HG03571 (cell line): ENCODE data around the gene GAGE12D.
"Not testable (repeated sequence)": the region's sequence is repeated elsewhere in the genome, so short reads cannot be mapped to it uniquely, and the experiment has no call there.

ENCODE experiments used
- ATAC-seq: cut with Tn5 transposase; IDR thresholded peaks from one replicate; pipeline ENCODE4 v1.9.1; 2021; ENCODE audit not compliant: unreplicated experiment

Gene GAGE12D, protein sequence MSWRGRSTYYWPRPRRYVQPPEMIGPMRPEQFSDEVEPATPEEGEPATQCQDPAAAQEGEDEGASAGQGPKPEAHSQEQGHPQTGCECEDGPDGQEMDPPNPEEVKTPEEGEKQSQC

DNA sequence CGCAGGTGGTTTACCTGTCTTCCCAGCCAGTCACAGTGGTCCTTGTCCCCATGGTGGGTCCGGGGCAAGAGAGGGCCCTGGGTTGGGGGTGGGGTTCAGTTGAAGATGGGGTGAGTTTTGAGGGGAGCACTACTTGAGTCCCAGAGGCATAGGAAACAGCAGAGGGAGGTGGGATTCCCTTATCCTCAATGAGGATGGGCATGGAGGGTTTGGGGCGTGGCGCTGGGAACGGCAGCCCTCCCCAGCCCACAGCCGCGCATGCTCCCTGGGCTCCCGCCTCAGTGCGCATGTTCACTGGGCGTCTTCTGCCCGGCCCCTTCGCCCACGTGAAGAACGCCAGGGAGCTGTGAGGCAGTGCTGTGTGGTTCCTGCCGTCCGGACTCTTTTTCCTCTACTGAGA lies at the start of gene GAGE12D:
Gene GAGE12D, plus strand, starts transcription at position 301 of the 400 bp plus-strand sequence. CDS start 1,155 bp downstream, outside the sequence.
- ATAC-seq = not testable (repeated sequence)

DNA sequence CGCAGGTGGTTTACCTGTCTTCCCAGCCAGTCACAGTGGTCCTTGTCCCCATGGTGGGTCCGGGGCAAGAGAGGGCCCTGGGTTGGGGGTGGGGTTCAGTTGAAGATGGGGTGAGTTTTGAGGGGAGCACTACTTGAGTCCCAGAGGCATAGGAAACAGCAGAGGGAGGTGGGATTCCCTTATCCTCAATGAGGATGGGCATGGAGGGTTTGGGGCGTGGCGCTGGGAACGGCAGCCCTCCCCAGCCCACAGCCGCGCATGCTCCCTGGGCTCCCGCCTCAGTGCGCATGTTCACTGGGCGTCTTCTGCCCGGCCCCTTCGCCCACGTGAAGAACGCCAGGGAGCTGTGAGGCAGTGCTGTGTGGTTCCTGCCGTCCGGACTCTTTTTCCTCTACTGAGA lies 9.7 kb upstream of the GAGE12D start, which contains the start of gene GAGE12C:
Gene GAGE12C, plus strand, starts transcription at position 301 of the 400 bp plus-strand sequence. CDS start 1,155 bp downstream, outside the sequence.
- not testable (repeated sequence) for ATAC-seq

DNA sequence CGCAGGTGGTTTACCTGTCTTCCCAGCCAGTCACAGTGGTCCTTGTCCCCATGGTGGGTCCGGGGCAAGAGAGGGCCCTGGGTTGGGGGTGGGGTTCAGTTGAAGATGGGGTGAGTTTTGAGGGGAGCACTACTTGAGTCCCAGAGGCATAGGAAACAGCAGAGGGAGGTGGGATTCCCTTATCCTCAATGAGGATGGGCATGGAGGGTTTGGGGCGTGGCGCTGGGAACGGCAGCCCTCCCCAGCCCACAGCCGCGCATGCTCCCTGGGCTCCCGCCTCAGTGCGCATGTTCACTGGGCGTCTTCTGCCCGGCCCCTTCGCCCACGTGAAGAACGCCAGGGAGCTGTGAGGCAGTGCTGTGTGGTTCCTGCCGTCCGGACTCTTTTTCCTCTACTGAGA lies 9.5 kb downstream of the GAGE12D start, which contains the start of gene GAGE12E:
Gene GAGE12E, plus strand, starts transcription at position 301 of the 400 bp plus-strand sequence. CDS start 1,155 bp downstream, outside the sequence.
- not testable (repeated sequence) for ATAC-seq

DNA sequence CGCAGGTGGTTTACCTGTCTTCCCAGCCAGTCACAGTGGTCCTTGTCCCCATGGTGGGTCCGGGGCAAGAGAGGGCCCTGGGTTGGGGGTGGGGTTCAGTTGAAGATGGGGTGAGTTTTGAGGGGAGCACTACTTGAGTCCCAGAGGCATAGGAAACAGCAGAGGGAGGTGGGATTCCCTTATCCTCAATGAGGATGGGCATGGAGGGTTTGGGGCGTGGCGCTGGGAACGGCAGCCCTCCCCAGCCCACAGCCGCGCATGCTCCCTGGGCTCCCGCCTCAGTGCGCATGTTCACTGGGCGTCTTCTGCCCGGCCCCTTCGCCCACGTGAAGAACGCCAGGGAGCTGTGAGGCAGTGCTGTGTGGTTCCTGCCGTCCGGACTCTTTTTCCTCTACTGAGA lies 19.0 kb downstream of the GAGE12D start, which contains the start of gene GAGE12F:
Gene GAGE12F, plus strand, starts transcription at position 301 of the 400 bp plus-strand sequence. CDS start 1,155 bp downstream, outside the sequence.
- ATAC-seq = not testable (repeated sequence)

DNA sequence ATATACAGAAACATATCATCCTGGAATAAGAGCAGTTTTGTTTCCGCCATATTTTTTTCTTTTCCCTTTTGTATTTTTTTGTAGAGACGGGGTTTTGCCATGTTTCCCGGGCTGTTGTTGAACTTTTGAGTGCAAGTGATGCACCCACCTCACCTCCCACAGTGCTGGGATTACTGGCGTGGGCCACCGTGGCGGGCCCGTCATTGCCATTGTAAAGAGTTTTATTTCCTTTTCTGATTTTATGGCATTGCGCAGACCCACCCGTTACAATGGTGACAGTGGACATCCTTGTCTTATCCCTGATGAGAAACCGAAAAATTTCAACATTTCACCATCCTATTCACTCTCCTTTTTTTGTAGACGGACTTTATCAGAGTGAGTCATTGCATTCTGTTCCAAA lies 27.2 kb downstream of the GAGE12D start:
- ATAC-seq = not testable (repeated sequence)

DNA sequence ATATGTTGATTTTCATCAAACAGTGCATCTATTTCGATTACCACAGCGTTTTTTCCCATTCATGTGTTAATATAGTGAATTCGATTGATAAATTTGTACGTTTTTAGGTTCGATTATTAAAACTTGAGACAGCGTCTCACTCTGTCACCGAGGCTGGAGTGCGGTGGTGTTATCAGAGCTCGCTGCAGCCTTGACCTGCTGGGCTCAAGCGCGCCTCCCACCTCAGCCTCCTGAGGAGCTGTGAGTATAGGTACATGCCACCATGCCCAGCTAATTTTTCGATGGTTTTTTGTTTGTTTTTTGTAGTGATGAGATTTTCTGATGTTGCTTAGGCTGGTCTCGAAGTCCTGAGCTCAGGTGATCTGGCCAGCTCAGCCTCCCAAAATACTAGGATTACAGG lies 27.6 kb downstream of the GAGE12D start:
- not testable (repeated sequence) for ATAC-seq

DNA sequence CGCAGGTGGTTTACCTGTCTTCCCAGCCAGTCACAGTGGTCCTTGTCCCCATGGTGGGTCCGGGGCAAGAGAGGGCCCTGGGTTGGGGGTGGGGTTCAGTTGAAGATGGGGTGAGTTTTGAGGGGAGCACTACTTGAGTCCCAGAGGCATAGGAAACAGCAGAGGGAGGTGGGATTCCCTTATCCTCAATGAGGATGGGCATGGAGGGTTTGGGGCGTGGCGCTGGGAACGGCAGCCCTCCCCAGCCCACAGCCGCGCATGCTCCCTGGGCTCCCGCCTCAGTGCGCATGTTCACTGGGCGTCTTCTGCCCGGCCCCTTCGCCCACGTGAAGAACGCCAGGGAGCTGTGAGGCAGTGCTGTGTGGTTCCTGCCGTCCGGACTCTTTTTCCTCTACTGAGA lies 28.6 kb downstream of the GAGE12D start, which contains the start of gene GAGE12G:
Gene GAGE12G, plus strand, starts transcription at position 301 of the 400 bp plus-strand sequence. CDS start 1,155 bp downstream, outside the sequence.
- ATAC-seq = not testable (repeated sequence)

DNA sequence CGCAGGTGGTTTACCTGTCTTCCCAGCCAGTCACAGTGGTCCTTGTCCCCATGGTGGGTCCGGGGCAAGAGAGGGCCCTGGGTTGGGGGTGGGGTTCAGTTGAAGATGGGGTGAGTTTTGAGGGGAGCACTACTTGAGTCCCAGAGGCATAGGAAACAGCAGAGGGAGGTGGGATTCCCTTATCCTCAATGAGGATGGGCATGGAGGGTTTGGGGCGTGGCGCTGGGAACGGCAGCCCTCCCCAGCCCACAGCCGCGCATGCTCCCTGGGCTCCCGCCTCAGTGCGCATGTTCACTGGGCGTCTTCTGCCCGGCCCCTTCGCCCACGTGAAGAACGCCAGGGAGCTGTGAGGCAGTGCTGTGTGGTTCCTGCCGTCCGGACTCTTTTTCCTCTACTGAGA lies 38.1 kb downstream of the GAGE12D start, which contains the start of gene GAGE12H:
Gene GAGE12H, plus strand, starts transcription at position 301 of the 400 bp plus-strand sequence. CDS start 1,155 bp downstream, outside the sequence.
- ATAC-seq = not testable (repeated sequence)

DNA sequence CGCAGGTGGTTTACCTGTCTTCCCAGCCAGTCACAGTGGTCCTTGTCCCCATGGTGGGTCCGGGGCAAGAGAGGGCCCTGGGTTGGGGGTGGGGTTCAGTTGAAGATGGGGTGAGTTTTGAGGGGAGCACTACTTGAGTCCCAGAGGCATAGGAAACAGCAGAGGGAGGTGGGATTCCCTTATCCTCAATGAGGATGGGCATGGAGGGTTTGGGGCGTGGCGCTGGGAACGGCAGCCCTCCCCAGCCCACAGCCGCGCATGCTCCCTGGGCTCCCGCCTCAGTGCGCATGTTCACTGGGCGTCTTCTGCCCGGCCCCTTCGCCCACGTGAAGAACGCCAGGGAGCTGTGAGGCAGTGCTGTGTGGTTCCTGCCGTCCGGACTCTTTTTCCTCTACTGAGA lies 47.7 kb downstream of the GAGE12D start, which contains the start of gene GAGE2A:
Gene GAGE2A, plus strand, starts transcription at position 301 of the 400 bp plus-strand sequence. CDS start 1,155 bp downstream, outside the sequence.
- ATAC-seq = not testable (repeated sequence)

DNA sequence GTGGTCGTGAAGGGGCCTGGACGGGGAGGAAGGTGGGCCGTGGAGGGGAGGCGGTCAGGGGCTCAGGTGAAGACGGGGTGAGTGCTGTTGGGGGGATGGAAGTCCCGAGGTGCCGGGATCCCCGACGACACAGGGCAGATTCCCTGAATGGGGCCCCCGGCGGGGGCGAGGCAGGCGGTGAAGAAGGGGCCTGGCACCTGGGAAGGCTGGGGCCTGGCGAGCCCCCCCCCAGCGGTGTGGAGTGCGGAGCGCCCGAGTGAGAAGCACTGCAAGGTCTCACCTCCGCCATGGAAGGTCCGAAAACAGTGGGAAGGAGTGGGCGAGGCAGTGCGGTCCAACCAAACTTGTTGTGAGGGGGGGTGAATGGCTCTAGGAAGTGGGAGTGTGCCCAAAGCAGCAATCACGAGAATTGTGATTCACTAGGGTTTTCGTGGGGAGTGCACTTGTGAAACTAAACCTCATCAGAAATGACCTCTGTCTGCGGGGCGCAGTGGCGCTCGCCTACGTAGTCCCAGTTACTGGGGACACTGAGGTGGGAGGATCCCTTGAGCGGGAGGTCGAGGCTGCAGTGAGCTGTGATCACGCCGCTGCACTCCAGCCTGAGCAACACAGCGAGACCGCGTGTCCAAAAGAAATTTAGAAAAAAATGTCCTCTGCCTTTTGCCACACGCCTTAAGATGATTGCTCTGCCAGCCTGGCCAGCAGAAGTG lies 48.4 kb downstream of the GAGE12D start:
- ATAC-seq = not testable (repeated sequence)

DNA sequence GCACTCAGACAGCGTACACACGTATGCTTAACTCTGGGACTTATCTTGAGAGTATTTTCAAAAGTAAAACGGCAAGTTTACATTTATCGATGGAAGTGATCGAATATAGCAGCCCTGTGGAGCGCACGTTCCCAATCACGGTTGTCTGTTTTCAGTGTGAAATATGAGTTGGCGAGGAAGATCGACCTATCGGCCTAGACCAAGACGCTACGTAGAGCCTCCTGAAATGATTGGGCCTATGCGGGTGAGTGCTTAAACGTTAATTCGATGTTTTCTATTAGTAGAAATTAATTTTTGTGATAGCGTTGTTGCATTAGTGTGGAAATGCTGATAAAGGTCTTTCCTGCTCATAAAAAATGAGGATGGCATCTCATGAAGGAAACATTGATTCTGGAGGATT lies 49.0 kb downstream of the GAGE12D start:
- not testable (repeated sequence) for ATAC-seq
